ENCODE results near the gene PLCH1.

PLCH1 gene

DNA sequence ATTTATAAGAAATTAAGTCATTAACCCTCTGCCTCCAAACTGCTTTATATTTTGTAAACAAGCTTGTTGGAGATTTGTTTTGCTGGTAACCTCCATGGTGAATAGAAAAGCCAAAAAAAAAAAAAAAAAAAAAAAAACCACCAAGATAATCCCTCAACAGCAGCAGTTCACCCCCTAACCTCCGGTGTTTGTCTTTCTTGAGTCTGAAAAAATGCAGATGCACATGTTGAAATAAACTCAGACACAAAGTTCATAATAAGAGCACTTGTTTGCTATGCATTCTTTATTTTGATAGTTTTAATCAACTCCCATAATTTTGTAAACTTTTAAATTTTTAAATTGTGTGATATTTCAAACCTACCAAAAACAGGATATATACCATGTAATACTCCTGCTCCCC lies 1.8 kb upstream of the PLCH1 start:
- no peak for DNase-seq (ENCODE audit: low spot score)

DNA sequence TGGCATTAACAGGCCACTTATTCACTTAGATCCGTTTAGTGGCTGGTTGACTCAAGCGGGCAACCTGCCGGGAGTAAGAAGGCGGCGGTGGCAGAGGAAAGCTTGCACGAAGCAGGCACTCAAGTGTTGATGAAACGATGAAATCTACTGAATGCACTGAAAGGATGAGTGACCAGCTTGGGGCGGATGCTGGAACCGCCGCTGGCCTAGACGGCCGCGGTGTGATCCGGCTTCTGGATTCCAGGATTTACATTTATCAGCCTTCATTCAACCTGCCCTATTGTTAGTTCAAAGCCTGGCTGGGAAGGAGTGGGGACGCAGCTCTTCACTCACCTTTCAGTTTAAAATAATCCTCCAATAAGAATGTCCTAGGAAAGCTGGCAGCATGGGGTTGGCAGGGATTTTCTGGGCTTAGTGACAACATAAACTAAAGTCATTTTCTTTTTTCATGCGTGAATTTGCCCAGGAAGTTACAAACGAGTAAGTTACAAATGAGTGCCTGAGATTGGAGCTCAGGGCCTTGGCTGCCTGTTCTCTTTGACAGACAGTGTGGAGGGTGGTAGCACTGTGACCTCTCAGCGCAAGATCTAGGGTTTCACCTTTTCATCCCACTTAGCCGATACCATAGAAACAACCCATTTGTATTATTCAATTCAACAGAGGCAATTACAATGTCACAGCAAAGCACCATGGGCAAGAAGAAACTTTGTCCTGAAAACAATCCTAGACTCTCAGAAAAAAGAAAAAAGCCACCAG lies 1.1 kb upstream of the PLCH1 start:
- no peak for DNase-seq (ENCODE audit: low spot score)

DNA sequence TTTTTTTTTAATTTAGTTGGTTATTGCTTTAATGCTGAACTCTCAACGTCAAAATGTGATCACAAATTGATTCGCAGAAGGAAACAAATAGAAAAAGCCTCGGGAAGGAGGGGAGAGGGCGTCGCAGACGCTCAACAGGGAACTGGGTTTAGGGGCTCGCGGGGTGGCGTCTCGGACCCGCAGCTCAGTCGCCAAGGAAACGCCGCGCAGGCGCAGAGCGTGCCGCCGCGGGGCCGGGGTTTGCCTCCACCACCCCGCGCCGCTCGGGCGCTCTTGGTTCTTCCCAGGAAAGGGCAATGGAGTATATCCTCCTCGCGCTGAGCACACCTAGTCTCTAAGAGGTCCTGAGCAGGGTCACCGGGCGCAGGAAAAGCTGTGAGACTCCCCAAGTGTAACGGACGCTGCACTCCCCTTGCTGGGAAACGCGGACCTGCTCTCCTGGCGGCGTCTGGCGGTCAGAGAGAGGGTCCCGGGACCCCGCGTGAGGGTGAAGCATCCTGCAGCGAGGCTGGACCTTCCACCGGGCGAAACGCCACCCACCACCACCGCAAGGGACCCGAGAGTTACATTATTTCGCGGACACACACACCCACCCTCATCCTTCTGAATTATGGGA lies 753 bp downstream of the PLCH1 start:
- peak; percentile 77 for DNase-seq (ENCODE audit: low spot score)

DNA sequence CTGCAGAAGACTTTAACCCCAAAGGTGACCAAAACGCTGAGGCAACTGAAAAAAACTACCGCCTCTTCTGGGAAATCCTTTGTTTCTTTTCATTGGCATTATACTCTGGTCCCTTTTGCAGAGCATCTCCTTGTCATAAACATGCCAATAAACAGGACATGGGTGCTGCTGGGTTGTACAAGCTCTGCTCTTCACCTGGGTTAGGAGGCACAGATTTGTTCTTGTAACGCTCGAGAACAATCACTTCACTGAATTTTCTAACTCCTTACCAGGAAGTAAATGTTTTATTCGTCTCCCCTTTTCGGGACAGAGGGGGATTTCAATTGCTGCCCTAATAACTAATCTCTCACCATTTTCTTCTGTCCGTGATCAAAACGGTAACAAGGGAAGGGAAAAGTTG lies 1.3 kb downstream of the PLCH1 start:
- no peak for DNase-seq (ENCODE audit: low spot score)

DNA sequence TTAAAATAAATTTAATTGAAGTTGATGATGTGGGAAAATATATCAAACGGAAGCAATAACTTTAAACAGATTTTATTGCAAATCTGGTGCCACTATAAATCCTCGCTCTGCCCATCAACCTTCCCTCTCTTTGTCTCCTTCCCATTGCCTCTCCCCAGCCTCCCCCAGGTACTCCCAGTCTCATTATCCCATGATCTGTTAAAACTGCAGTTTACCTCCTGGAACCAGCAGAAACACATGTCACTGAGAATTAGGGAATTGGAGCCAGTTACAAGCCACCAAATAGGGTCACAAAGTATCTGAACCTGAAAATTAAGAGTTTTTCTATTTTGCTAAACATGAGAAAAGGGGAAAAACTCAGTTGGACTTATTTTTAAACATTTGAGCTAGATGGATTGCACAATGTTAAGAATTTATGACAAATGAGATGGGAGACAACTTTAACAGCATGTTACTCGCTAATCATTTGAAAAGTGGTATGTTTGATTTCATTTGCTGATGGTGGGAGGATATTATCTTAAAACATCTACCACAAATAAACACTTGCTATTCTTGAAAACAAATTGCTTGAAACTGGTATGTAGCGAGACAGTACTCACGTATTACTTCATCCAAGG lies 2.4 kb downstream of the PLCH1 start:
- no peak for DNase-seq (ENCODE audit: low spot score)

DNA sequence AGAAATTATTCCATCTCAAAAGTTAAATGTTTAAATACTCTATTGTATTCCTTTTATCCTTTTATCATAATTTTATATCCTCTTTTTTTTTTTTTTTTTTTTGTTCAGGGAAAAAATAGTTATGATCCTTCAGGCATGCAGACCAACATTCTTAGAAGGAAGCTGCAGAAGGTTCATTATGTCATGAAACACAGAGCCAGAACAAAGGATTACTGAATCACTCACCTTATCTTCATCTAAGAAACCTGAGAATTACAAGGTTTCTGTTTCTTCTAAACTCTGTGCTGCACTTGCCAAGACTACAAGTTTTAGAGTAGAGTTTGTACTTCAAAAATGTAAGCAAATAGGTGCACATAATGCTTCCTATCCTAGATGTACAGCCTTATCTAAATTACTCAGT lies 3.3 kb downstream of the PLCH1 start:
- no peak for DNase-seq (ENCODE audit: low spot score)

DNA sequence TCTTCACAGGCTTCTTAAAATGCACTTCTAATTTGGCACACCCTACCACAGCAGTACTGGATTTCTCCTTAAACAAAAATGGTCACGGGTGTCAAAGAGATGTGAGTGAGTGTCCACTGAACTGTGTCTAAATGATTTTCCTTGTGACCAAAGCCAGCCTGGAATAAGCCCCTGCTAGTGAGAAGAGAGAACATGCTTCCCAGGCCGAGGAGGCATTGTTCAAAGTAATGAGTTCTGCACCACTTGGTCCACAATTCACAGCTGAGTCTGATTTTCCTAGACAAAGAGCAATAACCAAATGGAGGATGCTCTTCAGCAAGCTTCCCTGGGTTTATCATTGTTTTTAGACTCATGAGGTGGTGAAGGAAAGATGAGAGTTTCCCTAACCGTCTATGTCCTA lies 3.8 kb downstream of the PLCH1 start:
- no peak for DNase-seq (ENCODE audit: low spot score)

DNA sequence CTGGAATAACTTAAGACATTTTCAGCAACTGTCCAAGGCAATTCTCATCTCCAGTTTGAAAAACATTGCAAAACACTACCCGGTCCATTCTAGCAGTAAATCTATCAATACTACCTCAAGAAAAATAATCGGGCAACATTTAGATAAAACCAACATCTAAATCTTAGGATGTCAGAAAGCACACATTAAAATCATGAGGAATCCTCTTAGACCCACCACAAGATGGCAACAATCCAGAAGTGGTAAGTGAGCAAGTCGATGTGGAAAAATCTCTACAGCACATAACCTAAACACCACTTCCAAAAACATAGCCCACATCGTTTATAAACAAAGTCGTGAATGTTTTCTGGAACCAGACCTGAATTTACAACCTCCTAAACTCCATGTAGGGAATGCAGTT lies 5.7 kb downstream of the PLCH1 start:
- no peak for DNase-seq (ENCODE audit: low spot score)

DNA sequence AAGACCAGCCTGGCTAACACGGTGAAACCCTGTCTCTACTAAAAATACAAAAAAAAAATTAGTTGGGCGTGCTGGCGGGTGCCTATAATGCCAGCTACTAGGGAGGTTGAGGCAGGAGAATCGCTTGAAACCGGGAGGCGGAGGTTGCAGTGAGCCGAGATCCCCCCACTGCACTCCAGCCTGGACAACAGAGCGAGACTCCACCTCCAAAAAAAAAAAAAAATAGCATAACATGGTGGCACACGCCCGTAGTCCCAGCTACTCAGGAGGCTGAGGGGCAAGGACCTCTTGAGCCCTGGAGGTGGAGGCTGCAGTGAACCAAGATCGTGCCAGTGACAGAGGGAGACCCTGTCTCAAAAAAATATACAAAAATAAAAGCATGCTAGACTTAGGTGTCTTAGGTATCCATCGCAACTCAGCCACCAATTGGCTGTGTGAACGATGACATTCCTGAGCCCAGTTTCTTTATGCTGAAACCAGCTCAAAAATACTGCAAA lies 6.2 kb downstream of the PLCH1 start:
- no peak for DNase-seq (ENCODE audit: low spot score)

DNA sequence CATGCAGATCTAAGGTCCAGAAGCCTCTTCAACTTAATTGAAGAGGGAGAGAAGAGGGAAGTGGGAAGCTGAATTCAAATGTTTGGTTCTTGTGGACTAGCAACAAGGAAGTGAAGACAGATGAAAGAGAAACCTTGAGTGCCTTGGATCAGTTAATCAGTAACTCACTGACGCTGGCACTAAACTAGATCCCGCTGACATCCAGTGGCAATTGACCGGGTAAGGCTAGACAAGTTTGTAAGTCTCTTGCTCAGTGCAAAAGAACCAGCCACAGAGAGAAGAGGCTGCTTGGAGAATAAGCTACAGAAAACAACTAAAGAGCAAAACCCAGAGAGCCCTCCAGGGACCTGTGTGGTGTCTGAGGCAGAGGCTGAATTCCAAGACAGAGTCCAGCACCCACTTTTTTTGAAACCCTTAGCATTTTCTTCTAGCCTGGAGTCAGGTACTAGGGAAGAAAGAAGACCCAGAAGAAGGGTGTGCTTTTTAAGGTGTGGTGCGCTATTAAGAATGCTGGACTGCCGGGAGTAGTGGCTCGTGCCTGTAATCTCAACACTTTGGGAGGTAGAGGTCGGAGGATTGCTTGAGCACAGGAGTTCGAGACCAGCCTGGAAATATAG lies 6.9 kb downstream of the PLCH1 start:
- DNase-seq (ENCODE audit: low spot score): no peak

DNA sequence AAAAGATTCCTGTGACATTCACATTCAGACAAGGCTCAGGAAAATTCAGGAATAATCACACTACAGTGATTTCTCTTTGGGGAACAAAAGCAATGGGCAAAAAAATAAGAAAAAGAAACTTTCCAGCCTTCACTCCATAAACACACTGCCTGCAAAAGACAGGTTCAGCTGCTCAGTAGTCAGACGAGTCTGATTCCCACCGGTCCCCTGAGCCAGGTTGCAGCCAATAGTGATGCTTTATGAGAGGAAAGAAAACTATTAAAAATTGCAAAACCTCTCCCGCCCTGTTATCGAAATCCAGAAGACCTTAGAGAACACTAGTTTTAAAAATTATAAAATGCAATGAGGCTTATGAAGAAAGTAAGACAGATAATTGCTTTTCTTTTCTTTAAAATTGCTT lies 8.5 kb downstream of the PLCH1 start:
- DNase-seq (ENCODE audit: low spot score): no peak

DNA sequence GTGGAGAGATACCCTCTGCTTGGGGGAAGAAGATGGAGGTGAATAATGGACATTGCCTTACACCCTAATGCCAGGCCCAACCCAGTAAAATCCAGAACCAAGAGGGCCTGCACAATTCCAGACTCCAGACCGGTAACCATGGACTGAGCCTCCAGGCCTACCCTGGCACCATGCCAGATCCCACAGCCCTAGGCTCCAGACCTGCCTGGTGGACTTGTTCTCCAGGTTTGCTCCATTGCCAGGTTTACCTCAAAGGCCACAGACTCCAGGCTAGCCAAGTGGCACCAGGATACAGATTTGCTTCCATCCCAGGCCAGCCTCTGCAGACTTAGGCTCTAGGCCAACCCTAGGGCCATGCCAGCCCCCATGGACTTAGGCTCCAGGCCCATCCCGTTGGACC lies 14.0 kb downstream of the PLCH1 start:
- no peak for DNase-seq (ENCODE audit: low spot score)

DNA sequence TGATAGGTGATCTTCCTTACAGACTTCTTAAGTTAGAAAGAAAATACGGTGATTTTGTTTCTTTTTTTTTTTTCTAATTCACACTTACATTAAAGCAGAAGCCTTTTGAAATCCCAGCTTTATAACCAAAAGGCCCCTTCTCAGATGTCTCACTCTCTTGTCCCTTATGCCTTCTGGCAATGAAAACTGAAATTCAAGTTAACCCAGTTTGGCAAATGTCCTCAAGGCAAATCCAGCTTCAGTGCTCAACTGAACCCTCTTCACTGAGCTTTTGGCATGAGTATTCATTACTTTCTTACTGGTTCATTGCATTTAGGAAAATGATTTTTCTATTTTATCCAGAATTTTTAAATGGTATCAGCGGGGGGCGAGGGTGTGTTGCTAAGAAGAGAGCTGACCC lies 17.0 kb downstream of the PLCH1 start:
- no peak for DNase-seq (ENCODE audit: low spot score)

DNA sequence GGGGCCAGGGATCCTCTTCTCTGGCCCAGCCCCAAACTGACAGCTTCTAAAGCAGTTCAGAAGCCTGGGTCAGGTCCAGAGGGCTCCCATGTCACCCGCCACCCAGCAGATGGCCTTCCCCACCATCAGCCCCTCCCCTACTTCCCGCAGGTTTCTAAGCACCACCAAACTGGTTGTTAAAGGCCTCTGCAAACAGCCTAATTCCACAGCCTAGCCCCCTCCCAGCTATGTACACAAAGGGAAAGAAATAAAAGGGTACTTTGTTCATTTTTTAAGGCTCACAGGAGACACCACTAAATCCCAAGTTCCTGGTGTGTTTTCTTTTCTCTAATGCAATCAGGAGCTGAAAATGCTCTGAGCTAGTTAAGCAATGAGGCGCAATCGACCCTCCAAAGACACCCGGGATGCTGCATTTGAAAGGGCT lies 30.6 kb downstream of the PLCH1 start:
- DNase-seq (ENCODE audit: low spot score): no peak

DNA sequence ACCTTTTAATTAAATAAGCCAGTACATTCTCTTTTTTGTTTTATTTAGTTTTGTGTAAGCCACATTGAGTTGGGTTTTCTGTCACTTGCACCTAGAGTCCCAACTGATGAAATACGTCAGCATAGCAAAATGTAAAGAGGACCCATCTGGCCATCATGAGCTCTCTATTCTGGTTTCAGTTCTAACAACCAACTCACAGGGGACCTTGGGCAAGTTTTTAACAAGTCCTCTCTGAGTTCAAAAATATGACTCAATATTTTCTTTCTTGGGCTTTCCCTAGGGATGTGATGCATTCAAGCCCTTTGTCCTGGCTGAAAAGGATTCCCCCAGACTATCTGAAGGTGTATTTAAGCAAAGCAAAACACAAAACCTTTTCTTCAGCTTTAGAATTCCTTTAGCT lies 32.9 kb downstream of the PLCH1 start:
- peak; percentile 21 for DNase-seq (ENCODE audit: low spot score)

DNA sequence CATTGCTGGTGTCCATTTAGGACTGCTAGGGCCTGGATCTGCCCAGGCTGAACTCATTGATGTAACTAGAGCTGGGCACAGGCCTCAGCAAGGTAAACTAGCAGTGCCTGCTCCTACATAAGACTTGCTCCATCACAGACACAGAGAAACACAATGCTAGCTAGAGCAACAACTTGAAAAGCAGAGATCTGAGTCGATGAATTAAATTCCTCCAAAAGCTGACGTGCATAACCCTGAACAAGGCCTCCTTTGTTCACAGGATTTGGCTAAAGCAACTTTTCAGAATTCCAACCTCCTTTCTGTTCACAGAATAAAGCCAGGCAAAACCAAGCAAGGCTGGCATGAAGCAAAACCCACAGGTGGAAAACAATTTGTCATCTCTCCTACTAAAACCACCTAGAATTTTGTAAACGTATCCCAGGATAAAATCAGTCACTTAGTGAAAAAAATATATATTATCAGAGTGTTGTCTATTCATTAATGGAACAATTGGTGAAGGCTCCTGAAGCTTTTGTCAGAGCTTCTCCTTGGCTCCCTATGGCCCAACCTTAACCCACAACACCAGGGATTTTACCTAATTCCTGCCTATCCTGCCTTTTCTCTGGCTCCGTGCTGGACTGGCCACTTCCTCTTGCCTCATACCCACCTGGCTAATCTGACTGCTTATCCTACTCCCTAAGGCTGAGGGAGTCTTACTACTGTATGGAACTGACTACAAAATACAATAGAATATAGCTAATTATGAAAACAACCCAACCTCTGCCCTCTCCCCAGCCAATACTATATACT lies 39.9 kb downstream of the PLCH1 start:
- DNase-seq (ENCODE audit: low spot score): peak; percentile 91

DNA sequence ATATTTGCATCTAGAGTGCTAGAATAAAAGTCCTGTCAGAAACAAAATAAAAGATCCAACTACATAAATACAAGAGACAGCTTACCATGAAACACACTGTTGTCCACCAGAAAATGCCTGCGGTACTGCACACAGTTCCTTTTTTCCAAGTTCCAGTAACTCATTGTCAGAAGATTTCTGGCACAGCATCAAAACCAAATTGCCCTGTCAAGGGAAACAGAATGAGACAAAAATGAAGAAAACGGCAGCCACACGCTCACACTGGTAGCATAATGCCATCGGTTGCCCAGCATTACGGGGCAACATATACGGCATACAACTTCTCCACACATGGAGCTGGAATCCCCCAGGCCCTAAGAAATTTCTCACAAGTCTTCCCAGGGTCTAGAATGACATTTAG lies 40.8 kb downstream of the PLCH1 start:
- peak; percentile 66 for DNase-seq (ENCODE audit: low spot score)

DNA sequence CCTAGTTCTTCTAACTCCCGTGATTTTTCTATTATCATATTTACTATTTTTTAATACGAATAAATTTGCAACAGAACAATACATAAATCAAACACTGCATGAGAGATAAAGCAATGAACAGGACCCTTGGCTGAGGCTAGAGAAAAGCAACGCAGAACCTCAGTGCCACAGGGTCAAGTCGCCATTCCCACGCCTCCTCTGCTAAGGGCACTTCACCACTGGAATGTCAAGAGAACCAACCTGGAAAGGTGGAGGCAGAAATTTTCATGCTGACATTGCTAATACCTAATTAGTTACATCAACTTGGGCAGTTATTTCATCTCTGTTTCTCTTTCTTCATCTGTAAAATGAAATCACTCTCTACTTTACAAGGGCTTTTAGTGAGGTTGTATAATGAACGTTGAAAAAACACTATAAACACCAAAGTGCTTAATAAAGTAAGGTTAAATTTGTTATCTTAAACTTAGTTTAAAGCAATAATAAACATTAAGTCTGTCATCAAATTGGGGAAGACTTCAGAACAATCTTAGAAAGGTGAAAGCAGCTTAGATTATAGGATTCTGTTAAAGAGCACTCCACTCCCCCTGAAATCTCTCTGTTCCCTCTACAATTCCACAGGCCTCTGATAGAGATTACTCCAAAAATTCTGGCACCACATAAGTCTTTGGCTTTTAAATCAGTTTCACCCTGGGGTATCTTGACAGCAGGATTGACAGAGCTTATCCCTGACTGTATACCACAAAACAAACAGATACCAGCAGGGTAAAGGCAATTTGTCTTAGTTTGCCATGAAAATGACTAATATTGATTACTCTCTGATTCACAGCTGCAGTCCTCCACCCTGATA lies 41.9 kb downstream of the PLCH1 start:
- no peak for DNase-seq (ENCODE audit: low spot score)

DNA sequence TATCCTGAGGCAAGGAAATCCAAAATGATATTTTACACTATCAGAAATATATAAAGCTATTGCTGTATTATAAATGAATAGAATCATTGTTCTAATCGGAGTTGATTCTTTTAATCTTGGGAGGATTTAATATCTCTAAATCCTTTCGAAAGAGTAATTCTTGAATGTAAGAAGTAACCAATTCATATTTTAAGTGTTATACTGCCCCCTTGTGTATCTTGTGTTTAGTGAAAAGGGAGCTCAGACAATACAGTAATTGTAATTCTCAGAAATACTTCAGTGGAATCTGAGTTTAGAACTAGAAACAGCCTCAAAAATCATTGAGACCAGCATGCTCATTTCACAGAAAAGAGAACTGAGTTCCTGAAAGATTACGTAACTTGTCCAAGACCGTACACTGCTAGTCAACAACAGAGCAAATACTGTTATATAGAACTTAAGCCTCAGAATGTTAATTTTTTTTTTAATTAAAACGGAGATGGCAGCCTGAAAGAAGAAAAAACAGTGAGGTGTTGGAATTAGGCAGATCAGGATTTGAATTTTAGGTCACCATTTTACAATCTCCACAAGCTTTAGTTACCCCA lies 42.9 kb downstream of the PLCH1 start:
- DNase-seq (ENCODE audit: low spot score): peak; percentile 86

DNA sequence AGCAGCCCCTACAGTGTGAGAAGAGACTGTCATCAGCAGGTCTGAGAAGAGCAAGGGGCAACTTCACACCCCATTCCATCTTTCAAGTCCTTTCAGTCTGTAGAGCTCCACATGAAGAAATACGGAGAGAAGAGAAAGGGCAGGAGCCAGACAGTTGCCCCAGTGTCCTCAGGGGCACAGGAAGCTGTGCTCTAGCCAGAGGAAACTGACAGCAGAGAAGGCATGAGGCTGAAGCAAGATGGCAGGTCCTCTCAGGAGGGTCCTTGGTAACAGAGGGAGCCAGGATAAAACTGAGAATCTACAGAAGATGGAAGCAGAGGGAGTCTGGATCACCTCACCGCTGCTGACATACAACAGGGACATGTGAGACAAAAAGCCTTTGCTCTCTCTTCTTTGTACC lies 47.3 kb downstream of the PLCH1 start:
- no peak for DNase-seq (ENCODE audit: low spot score)

DNA sequence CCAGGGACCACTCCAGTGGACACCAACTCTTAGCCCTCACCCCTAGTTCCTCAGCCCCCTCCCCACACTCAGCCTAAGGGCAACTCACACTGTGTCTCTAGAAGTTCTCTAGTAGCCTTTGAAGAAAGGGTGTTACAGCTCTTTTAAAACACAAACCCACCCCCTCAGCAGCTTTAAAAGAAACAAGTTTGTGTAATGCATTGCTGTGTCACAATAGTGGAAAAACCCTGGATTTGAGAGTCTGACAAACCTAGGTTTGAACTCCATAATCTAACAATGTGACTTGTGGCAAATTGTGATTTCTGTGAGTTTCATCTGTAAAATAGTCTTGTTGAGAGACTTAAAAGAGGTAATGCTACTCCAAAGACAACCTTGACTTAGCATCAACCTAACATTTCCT lies 54.0 kb downstream of the PLCH1 start:
- DNase-seq (ENCODE audit: low spot score): no peak
